ENCODE measurements around the gene POLE.
"Not testable (repeated sequence)": the region's sequence is repeated elsewhere in the genome, so short reads cannot be mapped to it uniquely, and the experiment has no call there.

Gene POLE

GRCh38 chr12:132610866-132611602 is 76.1 kb downstream of the POLE start:
- no peak for DNase-seq

- peak in 1 of 2 donors; percentile 3 for DNase-seq
Measured at GRCh38 chr12:132610051-132610759, 76.9 kb downstream of the POLE start, which contains the start of gene LRCOL1. LRCOL1 (minus strand) TSS chr12:132610582; CDS start chr12:132606251, 4,331 bp downstream.

- DNase-seq, result no peak
Measured at GRCh38 chr12:132608231-132609171, 78.6 kb downstream of the POLE start.

- DNase-seq, result no peak
Measured at GRCh38 chr12:132606927-132607326, 80.2 kb downstream of the POLE start.

- no peak for DNase-seq
Measured at GRCh38 chr12:132606466-132606865, 80.7 kb downstream of the POLE start.

- no peak for DNase-seq
Measured at GRCh38 chr12:132605892-132606291, 81.2 kb downstream of the POLE start.

- no peak for DNase-seq
Measured at GRCh38 chr12:132604668-132605441, 82.3 kb downstream of the POLE start.

- no peak for DNase-seq
Measured at GRCh38 chr12:132604151-132604618, 83.0 kb downstream of the POLE start.

- DNase-seq, result no peak
Measured at GRCh38 chr12:132603240-132604150, 83.6 kb downstream of the POLE start.

GRCh38 chr12:132602572-132603239 is 84.4 kb downstream of the POLE start:
- no peak for DNase-seq

- no peak for DNase-seq
Measured at GRCh38 chr12:132601171-132601883, 85.8 kb downstream of the POLE start.

GRCh38 chr12:132600048-132601032 is 86.8 kb downstream of the POLE start:
- DNase-seq, result peak; percentile 9 to 26

- not testable (repeated sequence) for DNase-seq
Measured at GRCh38 chr12:132599502-132599901, 87.6 kb downstream of the POLE start.

- DNase-seq, result no peak
Measured at GRCh38 chr12:132597333-132598316, 89.5 kb downstream of the POLE start.

GRCh38 chr12:132596016-132596415 is 91.1 kb downstream of the POLE start:
- no peak for DNase-seq

GRCh38 chr12:132595183-132595582 is 92.0 kb downstream of the POLE start:
- no peak for DNase-seq

- DNase-seq, result peak; percentile 75 to 82
Measured at GRCh38 chr12:132593938-132594358, 93.2 kb downstream of the POLE start.
